Tibial nerve (tissue), 4 donors: ENCODE data around the gene PARD6G.

Experiments
- EP300 ChIP-seq, 2 donors: sonication (generic); formaldehyde crosslinking; IDR thresholded peaks; one replicate each; pipeline ENCODE4 v1.6.1; 2017; ENCODE audit warnings: antibody characterized with exemption in 2 of 2, mild to moderate bottlenecking in 1 of 2
- POLR2A ChIP-seq, 2 donors: fragments of 450-650 bp; IDR thresholded peaks; one replicate each; pipeline ENCODE4 v1.6.1; 2017; ENCODE audit warnings: antibody characterized with exemption in 2 of 2, mild to moderate bottlenecking in 2 of 2, moderate library complexity in 2 of 2
- TF ChIP-seq, protein P1 (sequence below), 5 experiments: fragments of 200-600 bp in 3 of 5; fragments of 450-650 bp in 2 of 5; sonication (generic) in 3 of 5; IDR thresholded peaks; one replicate each; pipeline ENCODE4 v1.5.1; 2016 to 2019; ENCODE audit warnings: antibody characterized with exemption in 5 of 5, mild to moderate bottlenecking in 3 of 5, moderate library complexity in 2 of 5

GRCh38 chr18:80126797-80127196, 120.5 kb downstream of the PARD6G start:
- TF ChIP-seq EP300 (IDR thresholded peaks at IDR 0.05) (no peak), POLR2A (IDR thresholded peaks at IDR 0.05) (no peak)
- TF ChIP-seq, protein P1, sequence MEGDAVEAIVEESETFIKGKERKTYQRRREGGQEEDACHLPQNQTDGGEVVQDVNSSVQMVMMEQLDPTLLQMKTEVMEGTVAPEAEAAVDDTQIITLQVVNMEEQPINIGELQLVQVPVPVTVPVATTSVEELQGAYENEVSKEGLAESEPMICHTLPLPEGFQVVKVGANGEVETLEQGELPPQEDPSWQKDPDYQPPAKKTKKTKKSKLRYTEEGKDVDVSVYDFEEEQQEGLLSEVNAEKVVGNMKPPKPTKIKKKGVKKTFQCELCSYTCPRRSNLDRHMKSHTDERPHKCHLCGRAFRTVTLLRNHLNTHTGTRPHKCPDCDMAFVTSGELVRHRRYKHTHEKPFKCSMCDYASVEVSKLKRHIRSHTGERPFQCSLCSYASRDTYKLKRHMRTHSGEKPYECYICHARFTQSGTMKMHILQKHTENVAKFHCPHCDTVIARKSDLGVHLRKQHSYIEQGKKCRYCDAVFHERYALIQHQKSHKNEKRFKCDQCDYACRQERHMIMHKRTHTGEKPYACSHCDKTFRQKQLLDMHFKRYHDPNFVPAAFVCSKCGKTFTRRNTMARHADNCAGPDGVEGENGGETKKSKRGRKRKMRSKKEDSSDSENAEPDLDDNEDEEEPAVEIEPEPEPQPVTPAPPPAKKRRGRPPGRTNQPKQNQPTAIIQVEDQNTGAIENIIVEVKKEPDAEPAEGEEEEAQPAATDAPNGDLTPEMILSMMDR (IDR thresholded peaks at IDR 0.05), result no peak
